ENCODE measurements around the gene PPP1R12C.

DNA sequence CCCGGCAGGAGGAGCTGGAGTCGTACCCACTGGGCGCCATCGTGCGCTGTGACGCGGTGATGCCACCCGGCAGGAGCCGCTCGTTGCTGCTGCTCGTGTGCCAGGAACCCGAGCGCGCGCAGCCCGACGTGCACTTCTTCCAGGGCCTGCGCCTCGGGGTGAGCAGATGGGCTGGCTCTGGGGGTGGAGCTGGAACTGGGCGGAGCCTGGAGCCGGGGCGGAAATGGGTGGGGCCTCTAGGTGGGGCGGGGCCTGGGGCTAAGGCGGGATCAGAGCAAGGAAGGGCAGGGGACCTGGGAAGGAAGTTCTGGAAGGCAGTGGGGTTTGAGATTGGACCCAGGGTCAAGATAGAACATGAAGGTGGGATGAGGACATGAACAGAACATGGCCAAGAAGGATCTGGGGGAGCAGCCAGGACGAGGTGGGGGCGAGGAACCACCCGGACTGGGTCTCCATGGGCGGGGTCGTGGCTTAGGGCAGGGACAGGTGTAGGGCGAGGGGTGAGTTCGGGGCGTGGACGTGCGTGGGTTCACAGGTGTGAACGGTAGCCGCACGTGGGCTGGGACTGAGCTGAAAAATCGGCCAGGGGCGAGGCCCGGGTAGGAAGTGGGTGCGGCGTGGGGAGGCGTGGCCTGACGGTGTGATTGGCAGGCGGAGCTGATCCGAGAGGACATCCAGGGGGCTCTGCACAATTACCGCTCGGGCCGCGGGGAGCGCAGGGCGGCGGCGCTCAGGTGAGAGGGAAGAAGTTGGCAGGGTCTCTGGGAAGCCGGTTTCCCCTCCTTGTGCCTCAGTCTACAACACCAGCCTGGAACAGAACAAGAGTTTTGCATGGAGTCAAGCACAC, 37.1 kb downstream of the PPP1R12C start:
- TF ChIP-seq POLR2A (IDR thresholded peaks at IDR 0.05): no peak
- TF ChIP-seq, protein P1, sequence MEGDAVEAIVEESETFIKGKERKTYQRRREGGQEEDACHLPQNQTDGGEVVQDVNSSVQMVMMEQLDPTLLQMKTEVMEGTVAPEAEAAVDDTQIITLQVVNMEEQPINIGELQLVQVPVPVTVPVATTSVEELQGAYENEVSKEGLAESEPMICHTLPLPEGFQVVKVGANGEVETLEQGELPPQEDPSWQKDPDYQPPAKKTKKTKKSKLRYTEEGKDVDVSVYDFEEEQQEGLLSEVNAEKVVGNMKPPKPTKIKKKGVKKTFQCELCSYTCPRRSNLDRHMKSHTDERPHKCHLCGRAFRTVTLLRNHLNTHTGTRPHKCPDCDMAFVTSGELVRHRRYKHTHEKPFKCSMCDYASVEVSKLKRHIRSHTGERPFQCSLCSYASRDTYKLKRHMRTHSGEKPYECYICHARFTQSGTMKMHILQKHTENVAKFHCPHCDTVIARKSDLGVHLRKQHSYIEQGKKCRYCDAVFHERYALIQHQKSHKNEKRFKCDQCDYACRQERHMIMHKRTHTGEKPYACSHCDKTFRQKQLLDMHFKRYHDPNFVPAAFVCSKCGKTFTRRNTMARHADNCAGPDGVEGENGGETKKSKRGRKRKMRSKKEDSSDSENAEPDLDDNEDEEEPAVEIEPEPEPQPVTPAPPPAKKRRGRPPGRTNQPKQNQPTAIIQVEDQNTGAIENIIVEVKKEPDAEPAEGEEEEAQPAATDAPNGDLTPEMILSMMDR (IDR thresholded peaks at IDR 0.05): no peak

Measured in uterus (tissue), 2 donors.